HEK293 (cell line): ENCODE measurements around the gene TMEM114.

Experiments
- IKZF3 ChIP-seq: fragments of 450-650 bp; IDR thresholded peaks from 2 replicates; pipeline ENCODE4 v1.5.0; 2018; ENCODE audit warnings: missing biosample characterization, mild to moderate bottlenecking, missing genetic modification characterization, moderate library complexity
- KLF8 ChIP-seq: fragments of 450-650 bp; formaldehyde crosslinking; IDR thresholded peaks from 2 replicates; pipeline ENCODE4 v1.5.1; 2016; ENCODE audit warnings: missing biosample characterization, missing genetic modification characterization
- TCF7L2 ChIP-seq: IDR thresholded peaks from 2 replicates; pipeline ENCODE4 v1.6.1; 2011; ENCODE audit warnings: low read depth, mild to moderate bottlenecking, inconsistent platforms, low read length, moderate library complexity, borderline replicate concordance
- ZBTB26 ChIP-seq: fragments of 450-650 bp; formaldehyde crosslinking; optimal IDR thresholded peaks from 2 replicates; pipeline ENCODE3; 2016; ENCODE audit warnings: missing biosample characterization, mild to moderate bottlenecking, missing genetic modification characterization
- ZFP69B ChIP-seq: fragments of 450-650 bp; formaldehyde crosslinking; IDR thresholded peaks from 2 replicates; pipeline ENCODE4 v1.5.1; 2016; ENCODE audit warnings: missing biosample characterization, missing genetic modification characterization
- ZNF146 ChIP-seq: fragments of 450-650 bp; formaldehyde crosslinking; IDR thresholded peaks from 2 replicates; pipeline ENCODE4 v1.5.1; 2016; ENCODE audit warnings: missing biosample characterization, missing genetic modification characterization
- ZNF18 ChIP-seq: fragments of 450-650 bp; formaldehyde crosslinking; IDR thresholded peaks from 2 replicates; pipeline ENCODE4 v1.5.1; 2016; ENCODE audit warnings: missing biosample characterization, missing genetic modification characterization
- ZNF184 ChIP-seq: fragments of 450-650 bp; IDR thresholded peaks from 2 replicates; pipeline ENCODE4 v1.5.1; 2018; ENCODE audit warnings: missing biosample characterization, mild to moderate bottlenecking, missing genetic modification characterization
- ZNF19 ChIP-seq: fragments of 450-650 bp; formaldehyde crosslinking; IDR thresholded peaks from 2 replicates; pipeline ENCODE4; 2016; ENCODE audit warnings: missing biosample characterization, missing genetic modification characterization, low read depth
- ZNF211 ChIP-seq: fragments of 450-650 bp; formaldehyde crosslinking; IDR thresholded peaks from 2 replicates; pipeline ENCODE4 v1.5.1; 2016; ENCODE audit warnings: low read depth, missing biosample characterization, missing genetic modification characterization
- ZNF223 ChIP-seq: fragments of 450-650 bp; formaldehyde crosslinking; IDR thresholded peaks from 2 replicates; pipeline ENCODE4 v1.5.1; 2016; ENCODE audit warnings: missing biosample characterization, missing genetic modification characterization
- ZNF248 ChIP-seq: fragments of 450-650 bp; formaldehyde crosslinking; IDR thresholded peaks from 2 replicates; pipeline ENCODE4 v1.5.1; 2017; ENCODE audit warnings: missing biosample characterization, missing genetic modification characterization
- ZNF394 ChIP-seq: fragments of 450-650 bp; formaldehyde crosslinking; IDR thresholded peaks from 2 replicates; pipeline ENCODE4 v1.5.1; 2016; ENCODE audit warnings: missing biosample characterization, missing genetic modification characterization, mild to moderate bottlenecking, moderate library complexity, borderline replicate concordance
- ZNF423 ChIP-seq: fragments of 450-650 bp; formaldehyde crosslinking; IDR thresholded peaks from 2 replicates; pipeline ENCODE4 v1.5.1; 2016; ENCODE audit warnings: missing biosample characterization, missing genetic modification characterization
- ZNF555 ChIP-seq: fragments of 450-650 bp; formaldehyde crosslinking; conservative IDR thresholded peaks from 2 replicates; pipeline ENCODE4 v1.5.1; 2017; ENCODE audit warnings: missing biosample characterization, mild to moderate bottlenecking, missing genetic modification characterization, inconsistent platforms
- ZNF621 ChIP-seq: fragments of 450-650 bp; formaldehyde crosslinking; IDR thresholded peaks from 2 replicates; pipeline ENCODE4 v1.5.1; 2017; ENCODE audit warnings: missing biosample characterization, missing genetic modification characterization
- ZNF623 ChIP-seq: fragments of 450-650 bp; formaldehyde crosslinking; IDR thresholded peaks from 2 replicates; pipeline ENCODE4 v1.5.1; 2016; ENCODE audit warnings: missing biosample characterization, missing genetic modification characterization
- ZNF677 ChIP-seq: fragments of 450-650 bp; IDR thresholded peaks from 2 replicates; pipeline ENCODE4 v1.5.0; 2018; ENCODE audit warnings: missing biosample characterization, mild to moderate bottlenecking, missing genetic modification characterization, moderate library complexity
- ZNF785 ChIP-seq: fragments of 450-650 bp; formaldehyde crosslinking; IDR thresholded peaks from 2 replicates; pipeline ENCODE4 v1.5.1; 2016; ENCODE audit warnings: missing biosample characterization, missing genetic modification characterization
- ZNF792 ChIP-seq: fragments of 450-650 bp; formaldehyde crosslinking; IDR thresholded peaks from 2 replicates; pipeline ENCODE4 v1.5.1; 2016; ENCODE audit warnings: missing biosample characterization, missing genetic modification characterization
- ZSCAN30 ChIP-seq: fragments of 450-650 bp; IDR thresholded peaks from 2 replicates; pipeline ENCODE4 v1.5.1; 2018; ENCODE audit warnings: missing biosample characterization, mild to moderate bottlenecking, missing genetic modification characterization, moderate library complexity
- TF ChIP-seq, protein P1 (sequence below): fragments of 450-650 bp; formaldehyde crosslinking; conservative IDR thresholded peaks from 2 replicates; pipeline ENCODE4 v1.5.1; 2016; ENCODE audit warnings: low read depth, missing biosample characterization, missing genetic modification characterization
- TF ChIP-seq, protein P2 (sequence below): fragments of 450-650 bp; formaldehyde crosslinking; IDR thresholded peaks from 2 replicates; pipeline ENCODE4 v1.5.1; 2017; ENCODE audit warnings: missing biosample characterization, missing genetic modification characterization
- TF ChIP-seq, protein P3 (sequence below): fragments of 450-650 bp; formaldehyde crosslinking; IDR thresholded peaks from 2 replicates; pipeline ENCODE4 v1.5.1; 2017; ENCODE audit warnings: missing biosample characterization, missing genetic modification characterization
- TF ChIP-seq, protein P4 (sequence below): fragments of 450-650 bp; formaldehyde crosslinking; IDR thresholded peaks from 2 replicates; pipeline ENCODE4 v1.5.1; 2016; ENCODE audit warnings: missing biosample characterization, missing genetic modification characterization
- TF ChIP-seq, protein P5 (sequence below): fragments of 450-650 bp; formaldehyde crosslinking; IDR thresholded peaks from 2 replicates; pipeline ENCODE4 v1.5.1; 2016; ENCODE audit warnings: missing biosample characterization, missing genetic modification characterization

TMEM114 gene

GRCh38 chr16:8621572-8622314, 31.4 kb upstream of the TMEM114 start, which contains the start of gene METTL22 (continued):
- TF ChIP-seq, protein P1, sequence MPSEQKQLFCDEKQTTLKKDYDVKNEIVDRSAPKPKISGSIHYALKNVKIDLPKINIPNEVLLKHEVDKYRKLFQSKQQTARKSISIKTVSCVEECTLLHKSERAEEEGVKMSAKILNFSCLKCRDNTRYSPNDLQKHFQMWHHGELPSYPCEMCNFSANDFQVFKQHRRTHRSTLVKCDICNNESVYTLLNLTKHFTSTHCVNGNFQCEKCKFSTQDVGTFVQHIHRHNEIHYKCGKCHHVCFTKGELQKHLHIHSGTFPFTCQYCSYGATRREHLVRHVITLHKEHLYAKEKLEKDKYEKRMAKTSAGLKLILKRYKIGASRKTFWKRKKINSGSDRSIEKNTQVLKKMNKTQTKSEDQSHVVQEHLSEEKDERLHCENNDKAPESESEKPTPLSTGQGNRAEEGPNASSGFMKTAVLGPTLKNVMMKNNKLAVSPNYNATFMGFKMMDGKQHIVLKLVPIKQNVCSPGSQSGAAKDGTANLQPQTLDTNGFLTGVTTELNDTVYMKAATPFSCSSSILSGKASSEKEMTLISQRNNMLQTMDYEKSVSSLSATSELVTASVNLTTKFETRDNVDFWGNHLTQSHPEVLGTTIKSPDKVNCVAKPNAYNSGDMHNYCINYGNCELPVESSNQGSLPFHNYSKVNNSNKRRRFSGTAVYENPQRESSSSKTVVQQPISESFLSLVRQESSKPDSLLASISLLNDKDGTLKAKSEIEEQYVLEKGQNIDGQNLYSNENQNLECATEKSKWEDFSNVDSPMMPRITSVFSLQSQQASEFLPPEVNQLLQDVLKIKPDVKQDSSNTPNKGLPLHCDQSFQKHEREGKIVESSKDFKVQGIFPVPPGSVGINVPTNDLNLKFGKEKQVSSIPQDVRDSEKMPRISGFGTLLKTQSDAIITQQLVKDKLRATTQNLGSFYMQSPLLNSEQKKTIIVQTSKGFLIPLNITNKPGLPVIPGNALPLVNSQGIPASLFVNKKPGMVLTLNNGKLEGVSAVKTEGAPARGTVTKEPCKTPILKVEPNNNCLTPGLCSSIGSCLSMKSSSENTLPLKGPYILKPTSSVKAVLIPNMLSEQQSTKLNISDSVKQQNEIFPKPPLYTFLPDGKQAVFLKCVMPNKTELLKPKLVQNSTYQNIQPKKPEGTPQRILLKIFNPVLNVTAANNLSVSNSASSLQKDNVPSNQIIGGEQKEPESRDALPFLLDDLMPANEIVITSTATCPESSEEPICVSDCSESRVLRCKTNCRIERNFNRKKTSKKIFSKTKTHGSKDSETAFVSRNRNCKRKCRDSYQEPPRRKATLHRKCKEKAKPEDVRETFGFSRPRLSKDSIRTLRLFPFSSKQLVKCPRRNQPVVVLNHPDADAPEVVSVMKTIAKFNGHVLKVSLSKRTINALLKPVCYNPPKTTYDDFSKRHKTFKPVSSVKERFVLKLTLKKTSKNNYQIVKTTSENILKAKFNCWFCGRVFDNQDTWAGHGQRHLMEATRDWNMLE: no peak
- TF ChIP-seq, protein P2, sequence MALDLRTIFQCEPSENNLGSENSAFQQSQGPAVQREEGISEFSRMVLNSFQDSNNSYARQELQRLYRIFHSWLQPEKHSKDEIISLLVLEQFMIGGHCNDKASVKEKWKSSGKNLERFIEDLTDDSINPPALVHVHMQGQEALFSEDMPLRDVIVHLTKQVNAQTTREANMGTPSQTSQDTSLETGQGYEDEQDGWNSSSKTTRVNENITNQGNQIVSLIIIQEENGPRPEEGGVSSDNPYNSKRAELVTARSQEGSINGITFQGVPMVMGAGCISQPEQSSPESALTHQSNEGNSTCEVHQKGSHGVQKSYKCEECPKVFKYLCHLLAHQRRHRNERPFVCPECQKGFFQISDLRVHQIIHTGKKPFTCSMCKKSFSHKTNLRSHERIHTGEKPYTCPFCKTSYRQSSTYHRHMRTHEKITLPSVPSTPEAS (tag by site-specific recombination): no peak
- no peak for TF ChIP-seq ZNF248 (tag by site-specific recombination)
- no peak for TF ChIP-seq KLF8 (tag by site-specific recombination)
- no peak for TF ChIP-seq ZNF555
- TF ChIP-seq ZNF621 (tag by site-specific recombination): no peak
- TF ChIP-seq ZNF18 (tag by site-specific recombination): no peak
- no peak for TF ChIP-seq ZNF146 (tag by site-specific recombination)
- TF ChIP-seq ZNF394 (tag by site-specific recombination): no peak
- no peak for TF ChIP-seq ZNF423 (tag by site-specific recombination)
- TF ChIP-seq IKZF3 (tag by site-specific recombination): no peak
- TF ChIP-seq TCF7L2: no peak
- no peak for TF ChIP-seq ZNF792 (tag by site-specific recombination)
- TF ChIP-seq, protein P3, sequence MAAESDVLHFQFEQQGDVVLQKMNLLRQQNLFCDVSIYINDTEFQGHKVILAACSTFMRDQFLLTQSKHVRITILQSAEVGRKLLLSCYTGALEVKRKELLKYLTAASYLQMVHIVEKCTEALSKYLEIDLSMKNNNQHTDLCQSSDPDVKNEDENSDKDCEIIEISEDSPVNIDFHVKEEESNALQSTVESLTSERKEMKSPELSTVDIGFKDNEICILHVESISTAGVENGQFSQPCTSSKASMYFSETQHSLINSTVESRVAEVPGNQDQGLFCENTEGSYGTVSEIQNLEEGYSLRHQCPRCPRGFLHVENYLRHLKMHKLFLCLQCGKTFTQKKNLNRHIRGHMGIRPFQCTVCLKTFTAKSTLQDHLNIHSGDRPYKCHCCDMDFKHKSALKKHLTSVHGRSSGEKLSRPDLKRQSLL (tag by site-specific recombination): no peak
- peak; percentile 59; the same call in 1 of the 2 replicates for TF ChIP-seq ZFP69B (tag by site-specific recombination)
- TF ChIP-seq ZNF677 (tag by site-specific recombination): no peak
- TF ChIP-seq ZNF184 (tag by site-specific recombination): no peak
- no peak for TF ChIP-seq ZSCAN30
- no peak for TF ChIP-seq ZNF785 (tag by site-specific recombination)
- no peak for TF ChIP-seq ZNF223
- TF ChIP-seq ZNF623 (tag by site-specific recombination): no peak
- TF ChIP-seq, protein P4, sequence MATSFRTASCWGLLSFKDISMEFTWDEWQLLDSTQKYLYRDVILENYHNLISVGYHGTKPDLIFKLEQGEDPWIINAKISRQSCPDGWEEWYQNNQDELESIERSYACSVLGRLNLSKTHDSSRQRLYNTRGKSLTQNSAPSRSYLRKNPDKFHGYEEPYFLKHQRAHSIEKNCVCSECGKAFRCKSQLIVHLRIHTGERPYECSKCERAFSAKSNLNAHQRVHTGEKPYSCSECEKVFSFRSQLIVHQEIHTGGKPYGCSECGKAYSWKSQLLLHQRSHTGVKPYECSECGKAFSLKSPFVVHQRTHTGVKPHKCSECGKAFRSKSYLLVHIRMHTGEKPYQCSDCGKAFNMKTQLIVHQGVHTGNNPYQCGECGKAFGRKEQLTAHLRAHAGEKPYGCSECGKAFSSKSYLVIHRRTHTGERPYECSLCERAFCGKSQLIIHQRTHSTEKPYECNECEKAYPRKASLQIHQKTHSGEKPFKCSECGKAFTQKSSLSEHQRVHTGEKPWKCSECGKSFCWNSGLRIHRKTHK (tag by site-specific recombination): no peak
- no peak for TF ChIP-seq ZNF211 (tag by site-specific recombination)
- TF ChIP-seq, protein P5, sequence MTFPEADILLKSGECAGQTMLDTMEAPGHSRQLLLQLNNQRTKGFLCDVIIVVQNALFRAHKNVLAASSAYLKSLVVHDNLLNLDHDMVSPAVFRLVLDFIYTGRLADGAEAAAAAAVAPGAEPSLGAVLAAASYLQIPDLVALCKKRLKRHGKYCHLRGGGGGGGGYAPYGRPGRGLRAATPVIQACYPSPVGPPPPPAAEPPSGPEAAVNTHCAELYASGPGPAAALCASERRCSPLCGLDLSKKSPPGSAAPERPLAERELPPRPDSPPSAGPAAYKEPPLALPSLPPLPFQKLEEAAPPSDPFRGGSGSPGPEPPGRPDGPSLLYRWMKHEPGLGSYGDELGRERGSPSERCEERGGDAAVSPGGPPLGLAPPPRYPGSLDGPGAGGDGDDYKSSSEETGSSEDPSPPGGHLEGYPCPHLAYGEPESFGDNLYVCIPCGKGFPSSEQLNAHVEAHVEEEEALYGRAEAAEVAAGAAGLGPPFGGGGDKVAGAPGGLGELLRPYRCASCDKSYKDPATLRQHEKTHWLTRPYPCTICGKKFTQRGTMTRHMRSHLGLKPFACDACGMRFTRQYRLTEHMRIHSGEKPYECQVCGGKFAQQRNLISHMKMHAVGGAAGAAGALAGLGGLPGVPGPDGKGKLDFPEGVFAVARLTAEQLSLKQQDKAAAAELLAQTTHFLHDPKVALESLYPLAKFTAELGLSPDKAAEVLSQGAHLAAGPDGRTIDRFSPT (tag by site-specific recombination): 0 out of 2 replicates have a peak, but pooled peaks have one; percentile 17
- no peak for TF ChIP-seq ZNF19
- peak; percentile 38 for TF ChIP-seq ZBTB26 (tag by site-specific recombination)
